ENCODE results near the gene PHF21A.

GRCh38 chr11:46050003-46050461 lies 71.2 kb downstream of the PHF21A start:
- TF ChIP-seq GATA2 (IDR thresholded peaks at IDR 0.05; ENCODE audit: low read depth, low read length) (no peak), GATA3 (IDR thresholded peaks at IDR 0.05; ENCODE audit: low read depth, low read length) (no peak)
